HK-2 (cell line): ENCODE data around the gene HNRNPM.
A peak's percentile ranks its signal among the peaks of the same experiment; 100 is the strongest.

ENCODE experiments used
- DNase-seq: peaks from one replicate; pipeline ENCODE4 v3.0.0-alpha.2; 2018; ENCODE audit not compliant: unreplicated experiment

The HNRNPM gene

DNA sequence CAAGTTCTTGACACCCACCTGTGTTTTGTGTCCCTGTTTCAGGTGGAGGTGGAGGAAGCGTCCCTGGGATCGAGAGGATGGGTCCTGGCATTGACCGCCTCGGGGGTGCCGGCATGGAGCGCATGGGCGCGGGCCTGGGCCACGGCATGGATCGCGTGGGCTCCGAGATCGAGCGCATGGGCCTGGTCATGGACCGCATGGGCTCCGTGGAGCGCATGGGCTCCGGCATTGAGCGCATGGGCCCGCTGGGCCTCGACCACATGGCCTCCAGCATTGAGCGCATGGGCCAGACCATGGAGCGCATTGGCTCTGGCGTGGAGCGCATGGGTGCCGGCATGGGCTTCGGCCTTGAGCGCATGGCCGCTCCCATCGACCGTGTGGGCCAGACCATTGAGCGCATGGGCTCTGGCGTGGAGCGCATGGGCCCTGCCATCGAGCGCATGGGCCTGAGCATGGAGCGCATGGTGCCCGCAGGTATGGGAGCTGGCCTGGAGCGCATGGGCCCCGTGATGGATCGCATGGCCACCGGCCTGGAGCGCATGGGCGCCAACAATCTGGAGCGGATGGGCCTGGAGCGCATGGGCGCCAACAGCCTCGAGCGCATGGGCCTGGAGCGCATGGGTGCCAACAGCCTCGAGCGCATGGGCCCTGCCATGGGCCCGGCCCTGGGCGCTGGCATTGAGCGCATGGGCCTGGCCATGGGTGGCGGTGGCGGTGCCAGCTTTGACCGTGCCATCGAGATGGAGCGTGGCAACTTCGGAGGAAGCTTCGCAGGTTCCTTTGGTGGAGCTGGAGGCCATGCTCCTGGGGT, 41.0 kb downstream of the HNRNPM start:
- DNase-seq, result no peak

DNA sequence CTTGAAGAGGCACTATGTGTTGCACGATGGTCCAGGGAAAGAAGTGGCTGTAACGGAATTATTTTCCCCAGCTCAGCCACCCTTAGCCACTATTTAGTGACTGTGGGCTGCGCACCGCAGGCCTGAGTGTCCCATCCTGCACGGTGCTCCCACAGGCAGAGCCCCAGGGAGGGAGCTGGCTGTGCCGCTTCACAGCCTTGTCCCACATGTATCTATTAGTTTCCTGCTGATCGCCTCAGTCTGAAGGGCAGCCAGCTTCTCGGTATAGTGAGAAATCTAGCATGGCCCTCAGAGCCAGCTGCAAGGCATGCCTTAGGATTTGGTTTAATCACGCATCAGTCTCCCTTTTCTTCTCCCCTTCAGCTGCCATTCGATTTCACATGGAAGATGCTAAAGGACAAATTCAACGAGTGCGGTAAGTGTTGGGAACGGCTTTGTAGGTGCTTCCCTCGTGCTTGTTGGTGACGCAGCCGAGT, 41.9 kb downstream of the HNRNPM start:
- DNase-seq, result no peak

DNA sequence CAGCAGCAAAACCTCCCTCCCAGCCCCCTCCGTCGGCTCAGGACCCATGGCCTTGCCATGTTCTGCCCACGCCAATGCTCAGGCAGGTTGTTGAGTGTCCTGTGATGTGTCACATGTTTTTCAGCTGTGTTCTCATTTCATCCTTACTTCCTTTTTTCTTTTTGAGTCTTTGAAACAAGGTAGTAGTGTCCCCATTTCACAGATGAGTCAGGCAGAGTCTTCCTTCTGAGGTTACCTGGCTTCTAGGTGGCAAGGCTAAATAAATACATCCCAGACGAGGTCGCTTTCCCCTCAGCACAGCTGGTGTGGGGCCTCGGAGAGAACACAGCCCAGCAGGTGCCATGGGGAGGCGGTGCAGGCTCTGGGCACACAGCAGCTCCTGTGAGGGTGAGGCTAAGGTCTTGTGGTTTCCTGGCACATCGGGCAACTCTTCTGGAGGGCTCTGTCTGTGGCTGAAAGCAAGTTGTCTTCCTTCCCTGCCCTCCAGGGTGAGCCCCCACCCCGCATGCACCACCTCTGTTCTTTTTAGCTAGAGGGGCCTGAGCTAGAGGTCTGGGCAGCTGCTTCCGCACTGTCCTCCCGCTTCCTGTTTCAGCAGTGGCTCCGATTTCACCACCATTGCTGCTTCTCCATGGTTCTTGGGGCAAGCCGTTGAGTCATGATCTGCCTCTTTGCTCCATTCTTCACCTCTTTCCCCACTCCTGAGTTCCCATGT, 42.5 kb downstream of the HNRNPM start:
- DNase-seq, result no peak

DNA sequence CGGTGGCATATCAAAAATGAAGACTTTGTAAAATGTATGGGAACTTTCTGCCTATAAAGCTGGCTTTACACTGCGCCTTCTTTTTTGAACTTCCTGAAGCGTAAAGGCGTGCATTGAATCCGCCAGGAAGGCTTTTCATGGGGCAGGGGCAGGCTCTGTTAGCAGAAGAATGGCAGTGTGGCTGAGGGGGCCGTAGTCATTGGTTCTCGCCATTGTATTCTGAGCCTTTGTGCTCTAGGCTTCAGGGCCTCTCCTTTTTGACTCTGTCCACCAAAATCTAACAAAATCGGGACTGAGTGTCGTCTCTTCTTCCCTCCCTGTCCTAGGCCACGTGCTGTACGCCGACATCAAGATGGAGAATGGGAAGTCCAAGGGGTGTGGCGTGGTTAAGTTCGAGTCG, 43.6 kb downstream of the HNRNPM start:
- no peak for DNase-seq

DNA sequence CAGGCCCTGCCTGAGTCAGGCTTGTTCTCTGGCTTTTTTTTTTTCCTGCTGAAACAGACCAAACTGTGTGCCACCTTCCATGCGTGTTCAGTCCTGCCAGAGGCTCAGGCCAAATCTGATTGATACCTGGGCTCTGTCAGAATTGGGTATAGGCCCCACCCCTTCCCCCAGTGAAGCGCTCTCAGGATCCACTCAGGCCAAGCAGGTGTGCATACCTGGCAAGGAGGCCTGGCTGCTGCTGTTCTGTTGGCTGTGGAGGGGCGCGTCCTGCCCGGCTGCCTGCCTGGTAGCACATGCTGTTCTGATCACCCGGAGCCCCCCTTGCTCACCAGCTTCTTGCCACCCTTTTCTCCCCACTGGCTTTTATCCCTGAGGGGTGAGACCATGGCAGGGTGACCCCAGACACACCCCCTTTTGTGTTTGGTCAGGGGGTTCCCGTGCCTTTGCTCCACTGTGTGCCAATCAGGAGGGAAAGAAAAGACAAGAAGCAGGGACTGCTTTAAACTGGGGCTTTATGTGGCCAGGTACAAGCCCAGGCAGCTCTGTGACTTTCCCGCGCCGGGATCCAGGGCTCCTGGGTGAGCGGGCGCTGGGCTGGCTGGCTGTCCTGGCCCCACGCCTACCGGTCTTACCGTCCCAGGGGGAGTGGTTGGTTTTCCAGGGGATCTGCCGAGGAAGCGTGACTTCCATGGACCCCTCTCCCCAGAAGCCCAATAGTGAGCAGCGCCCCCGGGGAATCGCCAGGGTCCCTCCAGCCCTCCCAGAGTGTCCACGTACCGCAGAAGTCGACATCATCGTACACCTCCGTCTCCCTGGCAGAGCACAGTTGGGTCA, 45.0 kb downstream of the HNRNPM start:
- DNase-seq, result no peak

DNA sequence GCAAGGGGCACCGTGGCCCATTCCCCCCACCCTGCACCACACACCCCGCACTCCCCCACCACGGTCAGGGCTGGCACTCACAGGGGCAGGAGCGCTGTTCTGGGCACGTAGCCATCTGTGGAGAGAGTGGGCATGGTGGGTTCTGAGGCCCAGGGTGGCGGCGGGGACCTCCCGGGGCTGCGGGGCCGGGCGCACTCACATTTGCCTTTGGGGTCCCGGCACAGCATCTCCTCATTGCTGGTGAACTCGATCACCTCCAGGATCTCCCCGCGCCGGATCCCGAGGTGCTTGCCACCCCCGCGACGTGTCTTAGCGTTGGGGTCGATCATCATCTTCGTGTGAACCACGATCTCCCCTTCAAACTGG, 45.6 kb downstream of the HNRNPM start:
- DNase-seq, result no peak

DNA sequence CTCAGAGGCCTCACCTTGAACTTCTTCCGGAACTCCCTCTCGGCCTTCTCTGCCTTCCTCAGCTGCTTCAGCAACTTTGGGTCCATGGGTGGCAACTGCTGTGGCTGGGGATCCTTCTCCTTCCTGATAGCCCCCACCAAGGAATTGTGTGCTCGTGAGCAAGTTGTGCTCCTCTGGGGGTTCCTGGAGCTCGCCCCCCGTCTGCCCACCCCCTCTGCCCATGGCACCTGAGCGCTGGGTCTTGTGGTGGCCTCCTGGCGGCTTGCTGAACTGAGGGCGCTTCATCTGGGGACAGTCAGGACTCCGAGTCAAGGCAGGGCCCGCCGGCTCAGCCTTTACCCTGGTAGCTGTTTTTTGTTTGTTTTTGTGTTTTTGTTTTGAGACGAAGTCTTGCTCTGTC, 46.1 kb downstream of the HNRNPM start:
- no peak for DNase-seq

DNA sequence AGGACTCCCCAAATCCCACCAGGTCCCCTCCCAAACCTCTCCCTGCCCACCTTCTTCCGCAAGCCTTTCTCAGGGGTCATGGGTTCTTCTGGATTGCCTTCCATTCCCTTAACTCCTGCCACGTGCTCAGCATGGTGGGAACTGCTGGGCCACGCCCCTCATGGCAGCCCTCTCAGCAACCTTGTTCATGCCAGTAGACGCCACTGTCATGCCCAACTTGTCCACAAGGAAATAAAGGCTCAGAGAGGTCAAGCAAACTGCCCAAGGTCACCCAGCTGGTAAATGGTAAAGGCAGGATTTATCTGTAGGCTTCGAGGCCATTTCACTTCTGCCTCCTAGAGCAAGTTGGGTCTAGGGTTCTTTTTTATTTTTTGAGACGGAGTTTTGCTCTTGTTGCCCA, 46.8 kb downstream of the HNRNPM start:
- DNase-seq, result no peak

DNA sequence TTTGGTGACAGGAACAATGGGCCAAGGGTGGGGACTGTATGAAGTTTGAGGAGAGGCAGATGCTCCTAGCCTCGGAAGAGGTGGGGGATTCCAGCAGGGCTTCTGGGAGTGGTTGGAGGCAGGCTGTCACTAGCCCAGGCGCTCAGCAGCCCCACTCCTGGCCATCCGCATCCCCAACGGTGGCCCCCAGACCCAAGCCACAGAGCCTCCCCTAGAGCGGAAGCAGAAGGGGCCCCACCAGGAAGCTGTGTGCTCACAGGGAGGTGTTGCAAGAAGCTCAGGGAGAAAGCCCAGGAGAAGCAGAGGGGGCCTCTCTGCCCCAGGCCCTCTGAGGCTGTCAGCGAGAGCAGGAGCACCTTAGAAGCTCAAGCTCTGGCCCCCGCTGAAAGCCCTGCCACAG, 49.4 kb downstream of the HNRNPM start:
- no peak for DNase-seq

DNA sequence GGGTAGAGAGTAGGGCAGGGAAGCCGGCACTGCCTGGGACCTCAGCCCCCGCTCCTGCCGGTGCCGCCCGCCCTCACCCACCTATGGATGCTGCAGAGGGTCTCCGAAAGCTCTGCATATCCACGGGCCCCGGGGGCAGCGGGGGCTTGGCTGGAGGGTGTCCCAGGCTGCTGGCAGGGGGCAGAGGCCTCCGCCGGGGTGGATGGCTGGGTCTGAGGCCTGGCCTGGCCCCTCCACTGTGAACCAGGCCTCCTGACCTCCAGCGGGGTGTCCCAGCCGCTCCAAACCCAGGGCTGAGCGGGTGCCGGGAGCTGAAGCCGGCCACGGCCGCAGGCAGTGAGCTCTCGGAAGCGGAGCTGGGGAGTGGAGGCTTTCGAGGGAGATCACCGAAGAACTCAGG, 53.5 kb downstream of the HNRNPM start:
- no peak for DNase-seq

DNA sequence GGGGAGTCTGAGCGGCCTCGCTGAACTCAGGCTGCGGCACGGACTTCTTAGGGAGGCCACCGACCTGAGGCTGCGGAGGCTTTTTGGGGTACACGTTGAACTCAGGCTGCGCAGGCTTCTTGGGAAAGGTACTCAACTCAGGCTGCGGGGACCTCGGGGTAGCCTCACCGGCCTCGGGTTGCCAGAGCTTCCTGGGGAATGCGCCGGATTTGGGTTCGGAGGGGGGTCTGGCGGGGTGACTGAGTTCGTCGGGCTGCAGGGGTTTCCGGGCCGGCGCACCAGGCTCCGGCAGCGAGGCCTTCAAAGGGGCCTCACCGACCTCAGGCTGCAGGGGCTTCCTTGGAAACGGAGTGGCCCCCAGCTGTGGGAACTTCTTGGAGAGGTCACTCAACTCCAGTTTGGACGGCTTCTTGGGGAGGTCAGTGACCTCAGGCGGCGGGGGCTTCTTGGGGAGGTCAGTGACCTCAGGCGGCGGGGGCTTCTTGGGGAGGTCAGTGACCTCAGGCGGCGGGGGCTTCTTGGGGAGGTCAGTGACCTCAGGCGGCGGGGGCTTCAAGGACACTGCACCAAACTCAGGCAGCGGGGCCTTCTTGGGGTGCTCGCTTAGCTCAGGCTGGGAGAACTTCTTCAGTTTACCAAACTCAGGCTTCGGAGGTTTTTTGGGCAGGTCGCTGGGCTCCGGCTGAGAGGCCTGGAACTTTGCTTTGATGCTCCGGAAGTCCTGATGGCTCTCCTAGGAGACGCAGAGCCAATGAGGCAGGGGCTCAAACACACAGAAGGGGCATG, 54.5 kb downstream of the HNRNPM start:
- DNase-seq, result no peak

DNA sequence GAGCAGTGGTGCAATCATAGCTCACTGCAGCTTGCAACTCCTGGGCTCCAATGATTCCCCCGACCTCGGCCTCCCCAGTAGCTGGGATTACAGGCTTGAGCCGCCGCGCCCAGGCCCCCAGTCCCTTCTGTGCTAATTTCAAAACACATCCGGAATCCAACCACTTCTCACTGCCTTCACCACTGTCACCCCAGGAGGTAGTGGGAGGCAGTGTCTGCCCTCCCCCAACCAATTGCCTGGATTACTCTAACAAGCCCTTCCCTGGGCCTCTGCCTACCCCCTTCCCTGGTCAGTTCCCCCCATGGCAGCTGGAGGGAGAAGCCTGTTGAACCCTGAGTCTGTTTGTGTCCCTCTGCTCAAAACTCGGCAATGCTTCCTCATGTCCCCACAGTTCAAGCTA, 55.4 kb downstream of the HNRNPM start:
- DNase-seq, result no peak

DNA sequence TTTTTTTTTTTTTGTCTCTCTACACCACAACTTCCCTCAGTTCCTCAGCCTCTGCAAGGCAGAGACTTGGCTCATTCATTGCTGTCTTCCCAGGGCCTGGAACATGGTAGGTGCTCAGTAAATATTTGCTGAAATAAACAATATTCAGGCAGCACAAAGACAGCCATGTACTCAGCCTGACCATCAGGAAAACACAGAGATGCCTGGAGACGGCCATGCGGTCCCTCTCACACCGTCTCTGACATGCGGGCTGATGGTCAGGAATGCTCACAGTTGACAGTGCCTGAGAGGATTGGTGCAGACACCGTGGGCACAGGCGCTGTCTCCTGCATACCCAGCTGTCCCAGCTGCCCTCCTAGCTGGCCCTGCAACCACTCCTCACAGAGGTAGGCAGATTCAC, 56.7 kb downstream of the HNRNPM start:
- DNase-seq, result no peak

DNA sequence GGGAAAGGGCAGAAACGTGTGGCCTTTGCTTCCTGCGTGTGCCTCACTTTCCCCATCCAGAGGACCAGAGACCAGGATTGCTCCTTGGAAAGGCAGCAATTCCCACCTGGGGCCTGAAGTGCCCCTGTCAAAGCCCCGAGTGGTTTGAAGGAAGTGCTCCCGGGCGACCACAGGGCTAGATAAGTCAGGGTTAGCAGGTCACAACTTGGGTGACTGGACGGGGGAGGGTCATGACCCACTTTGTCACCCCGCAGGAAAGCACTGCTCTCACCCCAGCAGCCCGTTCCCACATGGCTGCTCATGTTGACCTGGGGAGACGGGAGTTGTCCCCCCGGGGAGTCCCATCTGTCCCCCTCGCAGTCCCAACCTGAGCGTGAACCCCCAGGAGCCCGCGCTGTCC, 57.2 kb downstream of the HNRNPM start:
- DNase-seq, result no peak

DNA sequence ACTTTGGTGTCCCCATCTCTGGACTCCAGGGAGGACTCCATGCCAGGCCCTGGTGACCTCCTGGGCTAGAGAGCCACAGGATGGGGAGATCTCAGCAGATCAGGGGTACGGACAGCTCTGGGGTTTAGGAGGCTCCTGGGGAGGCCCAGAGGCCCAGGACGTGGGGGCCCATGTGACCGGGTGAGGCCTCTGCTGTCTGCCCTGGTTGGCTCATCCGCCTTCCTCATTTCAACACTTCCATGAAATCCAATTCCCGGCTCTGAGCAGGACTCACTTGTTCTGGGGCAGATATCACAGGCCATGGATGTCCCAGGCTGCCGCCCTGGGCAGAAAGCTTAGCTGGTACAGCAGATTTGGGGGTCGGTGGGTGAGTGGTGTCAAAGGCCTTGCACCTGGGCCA, 58.7 kb downstream of the HNRNPM start:
- no peak for DNase-seq

DNA sequence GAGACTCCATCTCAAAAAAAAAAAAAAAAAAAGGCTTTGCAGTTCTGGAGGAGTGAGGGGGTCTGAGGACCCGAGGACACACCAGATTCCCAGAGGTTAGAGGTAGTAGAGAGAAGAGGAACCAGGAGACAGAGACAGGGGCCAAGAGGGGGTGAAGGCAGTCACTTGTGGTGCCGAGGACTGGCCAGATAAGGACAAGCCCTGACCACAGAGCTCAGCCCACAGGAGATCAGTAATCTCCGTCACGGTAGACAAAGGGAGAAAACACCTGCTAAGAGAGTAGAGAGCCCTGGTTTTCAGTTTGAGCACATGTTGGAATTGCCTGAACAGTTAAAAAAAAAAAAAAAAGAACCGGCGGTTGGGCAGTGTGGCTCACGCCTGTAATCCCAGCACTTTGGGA, 59.4 kb downstream of the HNRNPM start:
- DNase-seq, result no peak

DNA sequence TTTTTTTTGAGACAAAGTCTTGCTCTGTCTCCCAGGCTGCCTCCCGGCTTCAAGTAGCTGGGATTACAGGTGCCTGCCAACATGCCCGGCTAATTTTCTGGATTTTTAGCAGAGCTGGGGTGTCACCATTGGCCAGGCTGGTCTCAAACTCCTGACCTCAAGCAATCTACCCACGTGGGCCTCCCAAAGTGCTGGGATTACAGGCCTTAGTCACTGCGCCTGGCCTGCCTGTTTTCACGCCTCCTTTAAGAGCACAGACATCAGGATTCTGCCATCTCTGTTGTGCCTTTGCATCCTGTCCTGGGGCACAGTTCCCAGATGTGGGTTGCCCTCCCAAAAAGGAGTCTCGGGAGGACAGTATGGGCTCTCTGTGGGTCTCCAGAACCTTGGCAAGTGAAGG, 60.1 kb downstream of the HNRNPM start:
- no peak for DNase-seq

DNA sequence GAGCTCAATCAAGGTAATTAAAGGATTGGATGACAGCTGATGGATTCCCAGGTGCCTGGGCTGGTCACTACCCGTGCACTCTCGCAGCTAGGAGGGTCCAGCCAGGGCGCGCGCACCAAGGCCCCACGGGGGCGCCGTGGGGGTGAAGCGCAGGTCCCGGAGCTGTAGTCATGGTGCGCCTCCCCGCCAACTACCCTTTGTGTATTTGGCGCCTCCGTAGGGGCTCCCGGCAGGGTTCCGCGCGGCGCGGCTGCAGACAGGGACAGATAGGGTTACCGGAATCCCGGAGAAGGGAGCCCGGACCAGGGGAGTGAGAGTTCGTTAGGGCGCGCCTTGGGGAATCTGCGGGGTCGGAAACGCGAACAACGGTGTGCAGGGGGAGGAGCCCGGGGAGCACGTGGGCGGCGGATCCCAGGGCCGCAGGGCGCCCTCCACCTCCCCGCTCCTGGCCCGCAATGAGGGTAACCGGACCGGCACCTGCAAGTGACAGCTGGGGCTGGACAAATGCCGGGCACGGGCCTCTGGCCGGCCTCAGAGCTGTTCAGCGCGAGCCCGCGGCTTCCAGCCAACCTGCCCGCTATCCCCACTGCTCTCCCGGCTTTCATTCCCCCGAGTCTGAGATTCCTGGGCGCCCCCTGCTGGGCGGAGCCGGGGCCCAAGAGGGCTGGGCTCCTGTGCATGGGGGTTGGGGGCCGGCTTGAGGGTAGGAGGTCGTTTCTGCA, 61.1 kb downstream of the HNRNPM start:
- DNase-seq, result peak; percentile 84

DNA sequence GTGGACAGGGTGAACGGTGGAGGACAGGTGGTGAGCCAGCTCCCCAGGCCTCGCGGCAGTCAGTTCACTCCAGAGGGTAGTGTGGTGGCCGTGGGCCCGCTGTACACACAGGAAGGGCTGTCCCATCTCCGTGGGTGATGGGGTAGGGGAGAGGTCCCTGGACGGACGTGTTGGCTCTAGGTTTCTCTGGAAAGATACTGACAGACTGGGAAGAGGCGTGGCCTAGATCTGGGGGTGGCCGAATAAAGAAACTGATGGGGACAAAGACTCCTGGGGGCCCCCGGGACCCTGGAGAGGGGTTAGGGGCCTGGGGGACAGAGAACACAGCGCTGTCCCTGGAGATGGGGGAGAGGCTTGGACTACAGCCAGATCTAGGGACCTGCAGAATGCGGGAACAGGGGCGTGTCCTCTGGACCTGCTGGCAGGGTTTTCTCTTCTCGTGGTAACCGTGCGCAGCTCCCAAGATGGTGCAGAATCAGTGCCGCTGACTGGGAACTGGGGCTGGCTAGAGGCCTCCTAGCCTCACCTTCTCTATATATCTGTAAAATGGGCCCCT, 61.7 kb downstream of the HNRNPM start:
- DNase-seq, result no peak

DNA sequence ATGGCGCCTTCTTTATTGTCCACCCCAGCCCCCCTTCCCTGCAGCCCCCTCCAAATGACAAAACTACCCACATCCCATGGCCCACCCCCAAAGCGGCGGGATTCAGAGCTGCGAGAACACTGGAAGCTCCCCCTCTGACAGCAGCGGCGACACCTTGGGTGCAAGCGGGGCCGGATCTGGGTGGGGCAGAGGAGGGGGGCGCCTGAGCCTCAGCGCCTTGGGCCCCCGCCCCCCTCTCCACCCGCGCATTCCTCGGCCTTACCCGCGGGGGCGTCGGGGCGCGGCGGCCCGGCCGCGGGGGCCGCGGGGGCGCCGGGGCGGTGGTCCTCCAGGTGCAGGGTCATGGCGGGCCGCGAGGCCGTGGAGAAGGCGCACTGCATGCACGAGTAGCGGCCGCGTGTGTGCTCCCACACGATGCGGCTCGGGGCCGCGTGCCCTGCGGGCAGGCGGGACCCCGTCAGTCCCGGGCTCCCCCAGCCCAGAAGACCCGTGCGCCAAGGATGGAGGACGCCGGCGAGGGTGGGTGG, 65.9 kb downstream of the HNRNPM start:
- no peak for DNase-seq
